Activated CD4-positive, alpha-beta T cell treated with anti-CD3 and anti-CD28 coated beads, Interleukin-2, amount 10 ng/mL, durations not matched to agents 24 days and 14 days (primary cell): Measurements from ENCODE around the gene BICDL1. TPM values are rescaled to one million over a fixed set of nuclear protein-coding genes. Genes with fewer than 3 reads are reported as not detected.
A peak's percentile ranks its signal among the peaks of the same experiment; 100 is the strongest.

ENCODE experiments used
- DNase-seq: peaks from one replicate; pipeline ENCODE4 v3.0.0; 2022
- H3K27ac Mint-ChIP-seq: one replicate; pipeline ENCODE4 v1.8.0; 2022; ENCODE audit warnings: mild to moderate bottlenecking, mixed read lengths
- H3K27me3 Mint-ChIP-seq: one replicate; pipeline ENCODE4 v1.8.0; 2022; ENCODE audit warnings: mixed read lengths
- H3K36me3 Mint-ChIP-seq: one replicate; pipeline ENCODE4 v1.8.0; 2022; ENCODE audit warnings: low read depth, mild to moderate bottlenecking, mixed read lengths
- H3K4me1 Mint-ChIP-seq: one replicate; pipeline ENCODE4 v1.8.0; 2021; ENCODE audit warnings: mixed read lengths
- H3K4me3 Mint-ChIP-seq: one replicate; pipeline ENCODE4 v1.8.0; 2022; ENCODE audit warnings: mild to moderate bottlenecking, moderate library complexity, mixed read lengths
- H3K9me3 Mint-ChIP-seq: one replicate; pipeline ENCODE4 v1.8.0; 2021; ENCODE audit warnings: mixed read lengths
- intact Hi-C: fragments of 100-400 bp; cut with micrococcal nuclease; formaldehyde crosslinking; loops from one replicate; pipeline ENCODE4 v1.15.1; 2023
- total RNA-seq: library from RNA; stranded (reverse); gene quantifications from 2 replicates; pipeline ENCODE4 v1.2.3, GENCODE V29; 2022

Gene BICDL1
- total RNA-seq, 1 donor from 2014 or later, result 148 TPM

- Mint-ChIP-seq H3K9me3 (no peaks in the 10 kb centered on the region), H3K27ac (peak overlapping the region; percentile 51), H3K27me3 (no peaks in the 10 kb centered on the region), H3K36me3 (peaks cover 52% of the 10 kb centered on the region), H3K4me1 (peaks cover 30% of the 10 kb centered on the region), H3K4me3 (peak overlapping the region; percentile 10)
- intact Hi-C loops, result no loop called here
- no peak for DNase-seq
Measured at GRCh38 chr12:120048263-120048662, 59.2 kb downstream of the BICDL1 start.

DNA sequence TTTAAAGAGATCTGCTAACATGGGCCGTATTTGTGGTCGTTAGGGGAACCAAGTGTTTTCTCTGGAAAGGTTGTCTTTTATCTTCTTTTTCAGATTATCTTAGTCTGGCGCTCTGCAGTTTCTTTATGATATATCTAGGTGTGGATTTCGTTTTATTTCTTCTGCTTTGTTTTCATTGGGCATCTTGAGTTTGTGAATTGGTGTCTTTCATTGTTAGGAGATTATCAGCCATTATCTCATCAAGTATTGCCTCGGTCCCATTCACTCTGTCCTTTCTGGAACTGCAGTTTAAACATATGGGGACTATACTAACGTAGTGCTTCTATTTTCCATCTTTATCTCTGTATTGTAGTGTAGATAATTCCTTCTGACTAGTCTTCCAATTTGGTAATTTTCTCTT lies 60.4 kb downstream of the BICDL1 start:
- Mint-ChIP-seq H3K4me3 (no peak overlapping the region), H3K27me3 (no peaks in the 10 kb centered on the region), H3K27ac (no peak overlapping the region), H3K36me3 (peaks cover 49% of the 10 kb centered on the region), H3K4me1 (peaks cover 32% of the 10 kb centered on the region), H3K9me3 (no peaks in the 10 kb centered on the region)
- DNase-seq, result no peak
- intact Hi-C loops, result no loop called here

DNA sequence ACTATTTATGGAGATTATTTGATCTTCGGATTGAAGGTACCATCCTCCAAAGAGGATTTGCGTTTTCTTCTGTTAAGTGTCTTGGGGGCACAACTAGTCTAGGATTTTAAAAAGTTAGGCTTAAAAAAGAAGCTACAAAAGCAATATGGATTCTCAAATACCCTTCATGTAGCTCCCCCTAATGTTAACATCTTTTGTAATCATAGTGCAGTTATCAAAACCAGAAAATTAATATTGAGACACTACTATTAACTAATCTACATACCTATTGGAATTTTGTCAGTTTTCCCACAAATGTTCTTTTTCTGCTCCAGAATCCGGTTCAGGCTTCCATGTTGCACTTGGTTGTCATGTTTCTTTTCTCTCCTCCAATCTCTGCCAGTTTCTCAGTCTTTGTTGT lies 62.5 kb downstream of the BICDL1 start:
- Mint-ChIP-seq H3K27me3 (no peaks in the 10 kb centered on the region), H3K9me3 (no peaks in the 10 kb centered on the region), H3K4me1 (peaks cover 32% of the 10 kb centered on the region), H3K27ac (no peak overlapping the region), H3K36me3 (peaks cover 38% of the 10 kb centered on the region), H3K4me3 (no peak overlapping the region)
- no peak for DNase-seq
- intact Hi-C loops, result no loop called here

GRCh38 chr12:120054293-120054692 lies 65.3 kb downstream of the BICDL1 start:
- no peaks in the 10 kb centered on the region for H3K27me3 Mint-ChIP-seq
- peaks cover 21% of the 10 kb centered on the region for H3K4me1 Mint-ChIP-seq
- DNase-seq, result no peak
- H3K4me3 Mint-ChIP-seq, result no peak overlapping the region
- H3K27ac Mint-ChIP-seq, result peak overlapping the region; percentile 37
- peaks cover 30% of the 10 kb centered on the region for H3K36me3 Mint-ChIP-seq
- intact Hi-C loops, result no loop called here
- H3K9me3 Mint-ChIP-seq, result no peaks in the 10 kb centered on the region

DNA sequence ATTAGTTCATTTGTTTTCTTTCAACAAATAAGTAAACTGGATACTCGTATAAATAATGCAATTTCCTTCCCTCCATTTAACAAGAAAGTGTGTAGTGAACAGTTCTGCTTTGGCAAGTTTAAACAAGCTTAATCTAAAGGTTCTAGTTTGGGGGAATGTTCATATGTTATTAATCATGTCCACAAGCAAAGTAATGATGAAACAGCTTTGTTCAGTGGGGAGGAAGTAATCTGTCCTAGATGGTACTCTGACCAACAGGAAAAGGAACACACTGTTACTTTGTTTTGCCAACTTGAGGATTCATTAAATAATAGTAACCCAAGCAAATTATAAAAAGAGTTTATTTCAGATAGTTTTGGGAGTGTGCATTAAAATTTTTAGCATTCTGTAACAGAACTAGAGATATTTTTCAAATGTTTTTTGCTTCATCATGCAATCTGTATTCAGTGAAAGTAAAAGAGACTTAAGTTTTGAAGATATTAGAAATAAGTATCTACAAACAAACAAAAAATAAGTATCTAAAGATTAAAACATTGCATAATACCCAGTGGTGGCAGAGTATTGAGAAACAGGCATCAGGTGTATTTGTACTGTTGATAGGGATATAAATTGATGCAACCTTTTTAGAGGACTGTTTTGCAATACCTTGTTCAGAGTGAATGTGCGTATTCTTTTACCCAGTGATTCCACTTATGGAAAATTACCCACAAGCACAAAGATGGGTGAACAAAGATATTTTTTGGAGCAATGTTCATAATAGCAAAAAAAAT lies 66.4 kb downstream of the BICDL1 start:
- peak overlapping the region; percentile 15 for H3K27ac Mint-ChIP-seq
- intact Hi-C loops, result no loop called here

DNA sequence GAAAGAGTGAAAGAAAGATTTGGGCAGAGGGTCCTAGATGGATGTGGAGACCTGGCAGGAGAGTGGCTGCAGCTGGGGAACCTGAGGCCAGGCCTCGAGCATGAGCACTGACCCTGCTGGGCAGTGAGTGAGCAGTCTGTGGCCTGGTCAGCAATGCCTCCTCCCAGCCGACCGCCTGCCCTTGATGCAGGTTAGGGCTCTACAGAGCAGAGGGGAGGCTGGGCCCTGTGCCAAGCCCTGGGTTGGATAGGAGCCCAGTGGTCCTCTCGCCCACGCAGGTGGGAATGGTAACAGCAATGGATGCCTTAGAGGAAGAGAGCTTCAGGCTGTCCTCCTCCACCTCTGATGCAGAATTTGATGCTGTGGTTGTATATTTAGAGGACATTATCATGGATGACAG lies 67.7 kb downstream of the BICDL1 start:
- Mint-ChIP-seq H3K27ac (no peak overlapping the region), H3K9me3 (no peaks in the 10 kb centered on the region), H3K27me3 (no peaks in the 10 kb centered on the region), H3K4me3 (no peak overlapping the region), H3K4me1 (peaks cover 32% of the 10 kb centered on the region), H3K36me3 (peaks cover 29% of the 10 kb centered on the region)
- DNase-seq, result no peak
- intact Hi-C loops, result no loop called here

More for the DNA sequence above, 66.4 kb downstream of the BICDL1 start:
- Mint-ChIP-seq H3K4me1 (peaks cover 26% of the 10 kb centered on the region), H3K36me3 (peaks cover 30% of the 10 kb centered on the region), H3K27me3 (no peaks in the 10 kb centered on the region), H3K9me3 (no peaks in the 10 kb centered on the region), H3K4me3 (no peak overlapping the region)
- DNase-seq, result no peak

- no peak for DNase-seq
- Mint-ChIP-seq H3K4me3 (no peak overlapping the region), H3K9me3 (no peaks in the 10 kb centered on the region), H3K4me1 (peaks cover 30% of the 10 kb centered on the region), H3K27me3 (no peaks in the 10 kb centered on the region), H3K36me3 (peaks cover 39% of the 10 kb centered on the region), H3K27ac (no peak overlapping the region)
- intact Hi-C loops, result no loop called here
Measured at GRCh38 chr12:120060196-120060595, 71.2 kb downstream of the BICDL1 start.

- H3K27ac Mint-ChIP-seq, result no peak overlapping the region
- H3K4me3 Mint-ChIP-seq, result no peak overlapping the region
- peaks cover 42% of the 10 kb centered on the region for H3K36me3 Mint-ChIP-seq
- no peak for DNase-seq
- H3K27me3 Mint-ChIP-seq, result no peaks in the 10 kb centered on the region
- peaks cover 28% of the 10 kb centered on the region for H3K4me1 Mint-ChIP-seq
- H3K9me3 Mint-ChIP-seq, result no peaks in the 10 kb centered on the region
- intact Hi-C loops, result no loop called here
Measured at GRCh38 chr12:120060717-120061116, 71.7 kb downstream of the BICDL1 start.

GRCh38 chr12:120061575-120062214 lies 72.7 kb downstream of the BICDL1 start:
- Mint-ChIP-seq H3K27me3 (no peaks in the 10 kb centered on the region), H3K9me3 (no peaks in the 10 kb centered on the region), H3K36me3 (peaks cover 50% of the 10 kb centered on the region), H3K4me3 (no peak overlapping the region), H3K4me1 (peaks cover 27% of the 10 kb centered on the region), H3K27ac (peak overlapping the region; percentile 40)
- intact Hi-C loops, result no loop called here
- no peak for DNase-seq

GRCh38 chr12:120062976-120063579 lies 74.0 kb downstream of the BICDL1 start:
- Mint-ChIP-seq H3K4me1 (peaks cover 25% of the 10 kb centered on the region), H3K27me3 (no peaks in the 10 kb centered on the region), H3K27ac (peak overlapping the region; percentile 18), H3K9me3 (no peaks in the 10 kb centered on the region), H3K4me3 (no peak overlapping the region), H3K36me3 (peaks cover 56% of the 10 kb centered on the region)
- no peak for DNase-seq
- intact Hi-C loops, result no loop called here

DNA sequence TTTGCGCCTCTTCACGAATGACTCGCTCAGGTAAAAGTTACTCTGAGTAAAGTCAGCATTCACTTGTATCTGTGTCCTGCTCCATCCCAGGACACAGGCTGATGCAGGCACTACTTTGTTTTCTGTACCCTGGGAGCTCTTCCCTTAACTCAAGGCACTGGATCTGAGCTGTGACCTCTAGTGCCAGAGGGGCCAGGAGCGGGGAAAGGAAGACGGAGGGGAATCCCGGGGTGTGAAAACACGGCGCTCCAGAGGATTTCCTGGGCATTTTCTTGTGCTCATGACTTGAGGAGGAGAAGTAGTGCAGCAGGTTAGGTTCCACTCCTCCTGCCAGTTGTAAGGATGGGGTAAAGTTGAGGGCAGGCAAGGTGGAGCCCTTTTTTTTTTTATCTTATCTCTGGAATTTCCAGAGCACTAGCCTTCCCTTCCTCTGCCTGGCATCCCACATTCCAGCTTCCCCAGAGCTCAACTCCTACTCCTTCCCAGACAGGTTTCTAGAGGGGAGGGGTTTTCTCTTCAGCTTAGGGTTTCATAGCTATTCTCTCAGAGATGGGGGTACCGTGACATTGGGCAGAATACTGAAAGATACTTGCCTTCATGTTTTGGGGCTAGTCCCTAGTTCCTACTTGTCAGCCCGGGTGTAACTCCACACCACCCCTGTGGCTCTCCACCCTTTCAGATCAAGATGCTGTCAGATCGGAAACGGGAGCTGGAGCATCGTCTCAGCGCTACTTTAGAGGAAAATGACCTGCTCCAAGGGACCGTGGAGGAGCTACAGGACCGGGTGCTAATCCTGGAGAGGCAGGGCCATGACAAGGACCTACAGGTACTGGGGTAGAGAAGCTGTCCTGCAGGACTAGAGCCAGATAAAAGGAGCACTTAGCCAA lies 75.3 kb downstream of the BICDL1 start:
- Mint-ChIP-seq H3K27ac (peak overlapping the region; percentile 62), H3K27me3 (no peaks in the 10 kb centered on the region), H3K36me3 (peaks cover 64% of the 10 kb centered on the region), H3K9me3 (no peaks in the 10 kb centered on the region), H3K4me3 (no peak overlapping the region), H3K4me1 (peaks cover 23% of the 10 kb centered on the region)
- no peak for DNase-seq
- intact Hi-C loops, result no loop called here

- Mint-ChIP-seq H3K27ac (no peak overlapping the region), H3K36me3 (peaks cover 65% of the 10 kb centered on the region), H3K4me1 (peaks cover 16% of the 10 kb centered on the region), H3K9me3 (no peaks in the 10 kb centered on the region), H3K27me3 (no peaks in the 10 kb centered on the region), H3K4me3 (no peak overlapping the region)
- DNase-seq, result no peak
- intact Hi-C loops, result no loop called here
Measured at GRCh38 chr12:120065472-120065871, 76.4 kb downstream of the BICDL1 start.

GRCh38 chr12:120066341-120066740 lies 77.3 kb downstream of the BICDL1 start:
- no peak overlapping the region for H3K4me3 Mint-ChIP-seq
- H3K27ac Mint-ChIP-seq, result no peak overlapping the region
- DNase-seq, result no peak
- no peaks in the 10 kb centered on the region for H3K27me3 Mint-ChIP-seq
- H3K9me3 Mint-ChIP-seq, result no peaks in the 10 kb centered on the region
- peaks cover 10% of the 10 kb centered on the region for H3K4me1 Mint-ChIP-seq
- intact Hi-C loops, result no loop called here
- H3K36me3 Mint-ChIP-seq, result peaks cover 66% of the 10 kb centered on the region
